AG09309 (cell line): ENCODE results near the gene TRIM50.
"Not testable (repeated sequence)": the region's sequence is repeated elsewhere in the genome, so short reads cannot be mapped to it uniquely, and the experiment has no call there.

ENCODE experiments used
- DNase-seq: peaks from one replicate; pipeline ENCODE4 v3.0.0-alpha.2; 2010; ENCODE audit warnings: low read depth
- H3K4me3 ChIP-seq: 2 replicates; pipeline ENCODE4 v1.5.1; 2011; ENCODE audit warnings: mild to moderate bottlenecking, low read depth, low read length, moderate library complexity; ENCODE audit not compliant: control insufficient read depth
- TF ChIP-seq, protein P1 (sequence below): IDR thresholded peaks from 2 replicates; pipeline ENCODE4 v1.5.1; 2011; ENCODE audit warnings: mild to moderate bottlenecking, low read depth, low read length, inconsistent platforms; ENCODE audit not compliant: insufficient read depth, control insufficient read depth; ENCODE audit errors: missing control alignments

The TRIM50 gene

DNA sequence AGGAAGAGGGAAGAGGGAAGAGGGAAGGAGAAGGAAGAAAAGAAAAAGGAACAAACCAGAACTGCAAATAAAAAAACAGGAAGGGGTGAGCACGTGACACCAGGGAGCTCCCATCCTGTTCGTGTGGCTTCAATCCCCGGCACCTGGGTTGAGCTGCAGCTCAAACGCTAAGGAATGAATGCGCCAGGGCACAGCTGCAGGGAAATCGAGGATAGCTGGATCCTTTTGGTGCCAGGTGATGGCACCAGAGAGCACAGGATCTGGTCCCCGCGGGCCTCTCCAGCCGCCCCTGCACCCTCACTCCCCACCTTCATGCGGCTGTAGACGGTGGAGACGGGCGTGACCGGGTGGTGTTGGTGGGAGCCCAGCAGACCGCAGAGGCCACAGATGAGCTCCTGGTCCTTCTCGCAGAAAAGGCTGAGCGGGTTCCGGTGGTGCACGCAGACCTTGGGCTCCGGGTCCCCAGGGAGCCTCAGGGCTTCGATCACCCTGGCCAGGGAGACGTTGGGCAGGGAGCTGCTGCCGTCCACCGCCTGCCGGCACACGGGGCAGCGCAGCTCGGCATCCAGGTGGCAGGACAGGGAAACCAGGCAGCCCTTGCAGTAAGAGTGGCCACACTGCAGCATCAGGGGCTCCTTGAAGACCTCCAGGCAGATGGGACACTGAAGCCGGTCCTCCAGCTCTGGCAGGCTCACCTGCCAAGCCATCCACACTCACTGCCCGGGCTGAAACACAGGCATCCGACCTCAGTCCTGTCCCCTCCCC is 3.6 kb downstream of the TRIM50 start:
- TF ChIP-seq, protein P1, sequence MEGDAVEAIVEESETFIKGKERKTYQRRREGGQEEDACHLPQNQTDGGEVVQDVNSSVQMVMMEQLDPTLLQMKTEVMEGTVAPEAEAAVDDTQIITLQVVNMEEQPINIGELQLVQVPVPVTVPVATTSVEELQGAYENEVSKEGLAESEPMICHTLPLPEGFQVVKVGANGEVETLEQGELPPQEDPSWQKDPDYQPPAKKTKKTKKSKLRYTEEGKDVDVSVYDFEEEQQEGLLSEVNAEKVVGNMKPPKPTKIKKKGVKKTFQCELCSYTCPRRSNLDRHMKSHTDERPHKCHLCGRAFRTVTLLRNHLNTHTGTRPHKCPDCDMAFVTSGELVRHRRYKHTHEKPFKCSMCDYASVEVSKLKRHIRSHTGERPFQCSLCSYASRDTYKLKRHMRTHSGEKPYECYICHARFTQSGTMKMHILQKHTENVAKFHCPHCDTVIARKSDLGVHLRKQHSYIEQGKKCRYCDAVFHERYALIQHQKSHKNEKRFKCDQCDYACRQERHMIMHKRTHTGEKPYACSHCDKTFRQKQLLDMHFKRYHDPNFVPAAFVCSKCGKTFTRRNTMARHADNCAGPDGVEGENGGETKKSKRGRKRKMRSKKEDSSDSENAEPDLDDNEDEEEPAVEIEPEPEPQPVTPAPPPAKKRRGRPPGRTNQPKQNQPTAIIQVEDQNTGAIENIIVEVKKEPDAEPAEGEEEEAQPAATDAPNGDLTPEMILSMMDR = peak; percentile 66
- DNase-seq, H3K4me3 ChIP-seq: not testable (repeated sequence)

DNA sequence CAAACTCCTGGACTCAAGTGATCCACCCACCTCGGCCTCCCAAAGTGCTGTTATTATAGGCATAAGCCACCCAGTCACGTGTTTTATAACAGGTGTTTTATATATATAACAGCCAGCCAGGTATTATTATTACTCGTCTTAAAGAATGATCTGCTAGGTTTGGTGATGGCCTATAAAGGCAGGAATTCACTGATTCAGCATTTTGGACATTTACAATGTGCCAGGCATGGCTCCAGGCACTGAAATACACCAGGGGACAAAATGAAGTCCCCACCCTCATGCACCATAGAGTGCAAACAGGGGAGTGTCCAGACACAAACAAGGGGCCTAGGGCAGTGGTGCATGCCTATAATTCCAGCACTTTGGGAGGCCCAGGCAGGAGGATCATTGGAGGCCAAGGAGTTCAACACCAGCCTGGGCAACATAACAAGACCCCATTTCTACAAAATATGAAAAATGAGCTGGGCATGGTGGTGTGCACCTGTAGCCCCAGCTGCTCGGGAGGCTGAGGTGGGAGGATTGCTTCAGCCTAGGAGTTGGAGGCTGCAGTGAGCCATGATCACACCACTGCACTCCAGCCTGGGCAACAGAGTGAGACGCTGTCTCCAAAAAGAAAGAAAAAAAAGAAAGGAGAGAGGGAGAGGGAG is 4.3 kb downstream of the TRIM50 start:
- not testable (repeated sequence) for H3K4me3 ChIP-seq

DNA sequence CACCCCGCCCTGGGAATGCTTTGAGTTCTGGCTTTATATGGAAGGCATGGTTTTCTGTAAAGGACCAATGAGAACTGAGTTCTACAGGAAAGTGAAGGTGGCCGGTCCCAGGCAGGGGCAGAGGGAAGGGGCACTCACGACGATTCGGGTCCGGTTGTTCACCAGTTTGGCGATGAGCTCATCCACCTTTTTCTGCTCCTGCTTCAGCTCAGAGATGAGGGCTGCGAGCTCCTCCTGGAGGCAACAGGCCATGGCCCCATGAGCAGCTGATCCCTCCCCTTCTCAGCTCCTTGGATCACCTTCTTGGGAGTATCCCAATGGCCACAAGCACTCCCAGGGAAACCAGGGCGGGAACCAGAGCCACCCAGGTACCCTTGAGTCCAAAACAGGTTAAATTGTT is 7.9 kb downstream of the TRIM50 start:
- DNase-seq, H3K4me3 ChIP-seq: not testable (repeated sequence)

More for the DNA sequence above, 4.3 kb downstream of the TRIM50 start:
- not testable (repeated sequence) for DNase-seq

DNA sequence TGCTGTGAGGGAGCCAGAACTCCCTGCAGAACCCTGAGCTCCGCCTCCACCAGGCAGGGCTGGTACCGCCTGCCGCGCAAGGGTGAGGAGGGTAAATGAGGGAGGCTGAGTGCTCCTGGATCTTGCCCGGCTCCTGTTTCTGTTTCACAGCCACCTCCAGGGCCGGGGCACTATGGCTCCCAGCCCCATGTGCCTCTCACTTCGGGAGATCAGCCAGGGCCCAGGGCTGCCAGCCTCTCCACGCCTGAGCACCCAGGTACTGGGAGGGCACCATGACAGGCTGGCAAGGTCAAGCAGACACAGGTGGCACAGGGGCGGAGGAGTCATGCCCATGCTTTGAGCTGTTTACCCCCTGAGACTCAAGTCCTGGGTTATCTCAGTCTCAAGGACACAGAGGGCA is 8.3 kb downstream of the TRIM50 start:
- not testable (repeated sequence) for H3K4me3 ChIP-seq, DNase-seq

DNA sequence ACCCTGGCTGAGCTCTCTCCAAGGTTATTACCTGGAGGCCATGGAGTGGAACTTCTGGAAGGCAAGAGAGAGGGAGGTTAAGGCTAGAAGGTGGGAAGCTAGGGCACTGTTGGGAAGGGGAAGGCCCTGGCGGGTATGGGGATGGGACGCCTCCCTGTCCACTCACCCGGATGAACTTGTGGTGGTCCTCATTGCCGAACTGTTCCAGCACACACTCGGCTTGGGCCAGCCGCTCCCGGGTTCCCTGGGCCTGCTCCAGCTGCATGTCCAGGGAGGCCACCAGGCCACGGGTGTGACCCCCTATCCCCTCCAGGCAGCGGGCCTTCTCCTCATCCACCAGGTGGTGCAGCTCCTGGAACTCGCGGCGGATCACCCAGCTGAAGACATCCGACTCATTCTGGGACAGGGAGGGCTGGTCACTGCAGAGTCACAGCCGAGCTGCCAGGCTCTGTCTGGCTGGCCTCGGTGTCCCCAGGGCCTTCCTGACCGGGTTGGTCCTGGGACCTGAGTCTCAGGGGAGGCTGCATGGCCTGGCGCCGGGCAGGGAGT is 9.2 kb downstream of the TRIM50 start:
- not testable (repeated sequence) for H3K4me3 ChIP-seq, DNase-seq

DNA sequence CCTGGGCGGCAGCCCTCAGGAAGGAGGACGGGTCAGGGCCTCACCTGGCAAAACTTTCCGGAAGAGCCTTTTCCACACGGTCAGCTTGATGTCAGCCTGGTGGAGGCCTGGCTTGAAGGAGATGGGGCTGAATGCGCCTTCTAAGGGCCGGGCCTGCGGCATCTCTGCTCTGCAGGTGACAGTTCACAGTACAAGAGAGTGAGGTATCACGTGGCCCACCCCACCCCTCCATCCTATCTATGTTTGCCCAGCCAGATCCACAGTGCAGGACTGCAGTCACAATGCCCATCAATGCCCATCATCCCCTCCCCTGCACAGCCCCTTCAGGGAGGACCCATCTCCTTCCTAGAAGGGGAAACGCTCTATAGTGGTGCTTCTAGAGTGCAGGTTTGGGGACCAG is 11.4 kb downstream of the TRIM50 start:
- TF ChIP-seq, protein P1 = no peak
- H3K4me3 ChIP-seq = no peak overlapping the region
- DNase-seq = no peak

DNA sequence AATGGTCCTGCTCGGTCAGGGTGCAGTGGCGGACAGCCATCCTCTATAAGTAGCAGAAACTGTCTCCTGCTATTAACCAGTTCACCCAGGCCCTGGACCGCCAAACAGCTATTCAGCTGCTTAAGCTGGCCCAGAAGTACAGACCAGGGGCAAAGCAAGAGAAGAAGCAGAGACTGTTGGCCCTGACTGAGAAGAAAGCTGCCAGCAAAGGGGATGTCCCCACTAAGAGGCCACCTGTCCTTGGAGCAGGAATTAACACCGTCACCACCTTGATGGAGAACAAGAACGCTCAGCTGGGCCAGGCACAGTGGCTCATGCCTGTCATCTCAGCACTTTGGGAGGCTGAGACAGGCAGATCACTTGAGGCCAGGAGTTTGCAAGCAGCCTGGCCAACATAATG is 13.6 kb downstream of the TRIM50 start:
- TF ChIP-seq, protein P1 = no peak
- DNase-seq = no peak
- no peak overlapping the region for H3K4me3 ChIP-seq

DNA sequence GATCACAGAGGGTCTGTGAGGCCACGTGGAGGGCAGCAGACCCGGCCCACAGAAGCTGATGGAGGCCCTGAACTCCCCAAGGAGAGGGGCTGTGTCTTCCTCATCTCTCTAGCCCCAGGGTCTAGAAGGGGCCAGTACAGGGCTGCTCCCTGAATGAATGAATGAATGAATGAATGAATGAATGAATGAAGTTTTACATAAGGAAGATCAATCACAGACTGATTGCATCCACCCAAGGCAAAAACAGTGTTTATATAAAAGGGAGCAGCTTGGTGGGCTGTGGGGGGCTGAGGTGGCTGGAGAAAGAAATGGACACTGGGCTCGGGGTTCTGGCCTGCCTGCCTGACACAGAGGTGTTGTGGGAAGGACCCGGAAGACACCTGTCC is 14.4 kb downstream of the TRIM50 start:
- H3K4me3 ChIP-seq = no peak overlapping the region
- DNase-seq = no peak
- TF ChIP-seq, protein P1 = no peak
